T-helper 17 cell (primary cell): ENCODE data around the gene SPTBN1. TPM values are rescaled to one million over a fixed set of nuclear protein-coding genes. Genes with fewer than 3 reads are reported as not detected.

Source experiments
- ATAC-seq: fragments of 150-1000 bp; cut with Tn5 transposase; 2 replicates; pipeline ENCODE4 v1.10.0; 2021; ENCODE audit warnings: mild to moderate bottlenecking, moderate library complexity
- DNase-seq, 3 donors: peaks; one replicate each; pipeline versions ENCODE4 v3.0.0 to v3.0.0-alpha.2; 2020 to 2021
- H3K9me3 ChIP-seq: one replicate; pipeline ENCODE4 v1.7.0; 2013; ENCODE audit warnings: low read length, mild to moderate bottlenecking; ENCODE audit not compliant: control insufficient read depth, poor library complexity, severe bottlenecking
- H3K27ac Mint-ChIP-seq: one replicate; pipeline ENCODE4 v1.8.0; 2022; ENCODE audit warnings: mild to moderate bottlenecking, moderate library complexity, mixed read lengths
- H3K27me3 Mint-ChIP-seq: one replicate; pipeline ENCODE4 v1.8.0; 2022; ENCODE audit warnings: mixed read lengths
- H3K36me3 Mint-ChIP-seq: one replicate; pipeline ENCODE4 v1.8.0; 2022; ENCODE audit warnings: low read depth, mixed read lengths
- H3K4me1 Mint-ChIP-seq: one replicate; pipeline ENCODE4 v1.8.0; 2022; ENCODE audit warnings: mild to moderate bottlenecking, mixed read lengths
- H3K4me3 Mint-ChIP-seq: one replicate; pipeline ENCODE4 v1.8.0; 2022; ENCODE audit warnings: mild to moderate bottlenecking, moderate library complexity, mixed read lengths
- total RNA-seq, 4 donors: library from RNA in 2 of 4; stranded (reverse) in 2 of 4; gene quantifications; one replicate each; pipeline ENCODE4 v1.2.3 and lab custom pipeline; 2022 to 2026

The SPTBN1 gene
- total RNA-seq: 100 to 1,000 TPM; 187 to 195 TPM
- total RNA-seq (lab: John Stamatoyannopoulos, UW): 213 to 410 reads per million in 2 donors

GRCh38 chr2:54455563-54456361 is at the start of gene SPTBN1:
TSS of gene SPTBN1 (plus strand) at chr2:54456327. CDS start at chr2:54526419, 70,092 bp downstream.
- H3K4me1 Mint-ChIP-seq: peaks cover 9% of the 10 kb centered on the region
- peaks cover 2% of the 10 kb centered on the region for H3K36me3 Mint-ChIP-seq
- ATAC-seq: peak; percentile 42
- H3K27me3 Mint-ChIP-seq: peaks cover 43% of the 10 kb centered on the region
- no peak within 1 kb of the TSS for H3K27ac Mint-ChIP-seq
- peak within 1 kb of the TSS; percentile 91 for H3K4me3 Mint-ChIP-seq
- no peaks in the 10 kb centered on the region for H3K9me3 ChIP-seq
- DNase-seq: peak in 1 of 3 donors; percentile 12

GRCh38 chr2:54407693-54408092 is 48.4 kb upstream of the SPTBN1 start:
- no peak overlapping the region for H3K4me3 Mint-ChIP-seq
- H3K9me3 ChIP-seq: no peaks in the 10 kb centered on the region
- H3K4me1 Mint-ChIP-seq: peaks cover 13% of the 10 kb centered on the region
- no peak overlapping the region for H3K27ac Mint-ChIP-seq
- DNase-seq (no peak), ATAC-seq (no peak)
- H3K36me3 Mint-ChIP-seq: no peaks in the 10 kb centered on the region
- peaks cover 19% of the 10 kb centered on the region for H3K27me3 Mint-ChIP-seq

DNA sequence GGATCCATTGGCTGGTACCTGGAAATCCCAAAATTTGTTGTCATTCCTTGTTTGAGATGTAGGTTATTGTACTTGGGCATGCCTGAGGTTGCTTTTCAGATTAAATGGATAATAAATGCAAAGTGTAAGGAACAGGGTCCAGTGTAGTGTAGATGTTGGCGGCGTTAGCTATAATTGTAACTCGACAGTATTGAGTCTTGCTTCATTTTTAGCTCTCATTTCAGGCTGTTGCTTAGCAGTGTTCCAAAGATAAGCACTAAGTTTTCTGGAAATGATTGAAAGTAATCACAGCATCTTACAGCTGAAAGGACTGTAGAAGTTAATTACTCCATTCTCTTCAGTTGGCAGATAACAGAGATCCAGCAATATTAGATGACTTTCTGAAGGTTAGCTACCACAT is 47.8 kb upstream of the SPTBN1 start:
- H3K9me3 ChIP-seq: no peaks in the 10 kb centered on the region
- Mint-ChIP-seq H3K27ac (no peak overlapping the region), H3K27me3 (peaks cover 19% of the 10 kb centered on the region), H3K4me3 (no peak overlapping the region), H3K36me3 (no peaks in the 10 kb centered on the region), H3K4me1 (peaks cover 11% of the 10 kb centered on the region)
- ATAC-seq (no peak), DNase-seq (no peak)

- ATAC-seq (no peak), DNase-seq (no peak)
- H3K27me3 Mint-ChIP-seq: peaks cover 19% of the 10 kb centered on the region
- H3K27ac Mint-ChIP-seq: no peak overlapping the region
- H3K36me3 Mint-ChIP-seq: no peaks in the 10 kb centered on the region
- H3K4me3 Mint-ChIP-seq: no peak overlapping the region
- peaks cover 2% of the 10 kb centered on the region for H3K4me1 Mint-ChIP-seq
- H3K9me3 ChIP-seq: no peaks in the 10 kb centered on the region
Measured at GRCh38 chr2:54409752-54410151, 46.4 kb upstream of the SPTBN1 start.

GRCh38 chr2:54411801-54412354 is 44.2 kb upstream of the SPTBN1 start:
- H3K36me3 Mint-ChIP-seq: peaks cover 3% of the 10 kb centered on the region
- no peaks in the 10 kb centered on the region for H3K9me3 ChIP-seq
- no peak overlapping the region for H3K4me3 Mint-ChIP-seq
- peaks cover 36% of the 10 kb centered on the region for H3K27me3 Mint-ChIP-seq
- no peak for ATAC-seq
- H3K27ac Mint-ChIP-seq: no peak overlapping the region
- DNase-seq: no peak
- peaks cover 2% of the 10 kb centered on the region for H3K4me1 Mint-ChIP-seq

GRCh38 chr2:54416166-54416813 is 39.8 kb upstream of the SPTBN1 start:
- Mint-ChIP-seq H3K27ac (no peak overlapping the region), H3K4me1 (peaks cover 2% of the 10 kb centered on the region), H3K27me3 (peaks cover 26% of the 10 kb centered on the region), H3K36me3 (peaks cover 4% of the 10 kb centered on the region), H3K4me3 (no peak overlapping the region)
- DNase-seq: no peak
- ATAC-seq: no peak
- H3K9me3 ChIP-seq: no peaks in the 10 kb centered on the region

DNA sequence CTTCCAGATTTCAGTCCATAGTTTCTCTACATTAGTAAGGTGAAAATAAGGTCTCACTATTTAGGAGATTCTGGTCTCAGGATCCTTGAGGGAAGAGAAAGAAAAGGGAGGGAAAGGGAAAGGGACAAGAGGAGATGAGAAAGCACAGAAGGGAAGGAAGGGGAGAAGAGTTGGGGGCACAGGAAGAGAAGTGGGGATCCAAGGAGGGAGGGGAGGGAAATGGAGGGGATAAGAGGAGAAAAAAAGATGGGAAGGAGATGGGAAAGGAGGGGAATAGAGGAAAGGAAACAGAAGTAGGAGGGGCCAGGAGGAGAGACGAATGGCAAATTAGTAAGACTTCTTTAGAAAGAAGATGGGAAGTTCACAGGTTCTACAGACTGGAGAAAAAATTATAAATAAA is 39.2 kb upstream of the SPTBN1 start:
- Mint-ChIP-seq H3K4me3 (no peak overlapping the region), H3K4me1 (peaks cover 3% of the 10 kb centered on the region), H3K36me3 (peaks cover 4% of the 10 kb centered on the region), H3K27ac (no peak overlapping the region), H3K27me3 (peaks cover 19% of the 10 kb centered on the region)
- ATAC-seq (no peak), DNase-seq (no peak)
- H3K9me3 ChIP-seq: no peaks in the 10 kb centered on the region

DNA sequence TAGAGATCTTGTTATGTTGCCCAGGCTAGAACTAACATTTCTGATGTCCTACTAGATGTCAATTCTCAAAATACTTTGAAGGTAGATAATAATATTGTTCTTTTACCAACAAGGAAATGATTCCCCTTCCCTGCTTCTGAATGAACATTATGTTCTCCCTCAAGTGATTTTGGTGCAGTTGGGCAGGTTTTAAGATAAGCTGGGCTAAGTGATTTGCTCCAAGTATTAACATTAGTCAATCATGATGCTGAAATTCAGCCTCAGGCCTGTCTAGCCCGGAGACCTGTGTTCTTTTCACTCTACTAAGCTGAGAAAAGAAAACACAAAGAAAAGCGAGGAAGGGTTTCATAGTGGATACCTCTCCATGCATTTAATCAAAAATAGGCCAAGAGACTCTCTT is 38.5 kb upstream of the SPTBN1 start:
- Mint-ChIP-seq H3K27me3 (peaks cover 18% of the 10 kb centered on the region), H3K4me1 (peaks cover 5% of the 10 kb centered on the region), H3K27ac (no peak overlapping the region), H3K4me3 (no peak overlapping the region), H3K36me3 (peaks cover 4% of the 10 kb centered on the region)
- DNase-seq (no peak), ATAC-seq (no peak)
- H3K9me3 ChIP-seq: no peaks in the 10 kb centered on the region

GRCh38 chr2:54419388-54419787 is 36.7 kb upstream of the SPTBN1 start:
- H3K9me3 ChIP-seq: no peaks in the 10 kb centered on the region
- H3K27ac Mint-ChIP-seq: no peak overlapping the region
- H3K27me3 Mint-ChIP-seq: peaks cover 18% of the 10 kb centered on the region
- no peak overlapping the region for H3K4me3 Mint-ChIP-seq
- H3K36me3 Mint-ChIP-seq: peaks cover 4% of the 10 kb centered on the region
- DNase-seq: no peak
- ATAC-seq: no peak
- H3K4me1 Mint-ChIP-seq: peaks cover 5% of the 10 kb centered on the region

DNA sequence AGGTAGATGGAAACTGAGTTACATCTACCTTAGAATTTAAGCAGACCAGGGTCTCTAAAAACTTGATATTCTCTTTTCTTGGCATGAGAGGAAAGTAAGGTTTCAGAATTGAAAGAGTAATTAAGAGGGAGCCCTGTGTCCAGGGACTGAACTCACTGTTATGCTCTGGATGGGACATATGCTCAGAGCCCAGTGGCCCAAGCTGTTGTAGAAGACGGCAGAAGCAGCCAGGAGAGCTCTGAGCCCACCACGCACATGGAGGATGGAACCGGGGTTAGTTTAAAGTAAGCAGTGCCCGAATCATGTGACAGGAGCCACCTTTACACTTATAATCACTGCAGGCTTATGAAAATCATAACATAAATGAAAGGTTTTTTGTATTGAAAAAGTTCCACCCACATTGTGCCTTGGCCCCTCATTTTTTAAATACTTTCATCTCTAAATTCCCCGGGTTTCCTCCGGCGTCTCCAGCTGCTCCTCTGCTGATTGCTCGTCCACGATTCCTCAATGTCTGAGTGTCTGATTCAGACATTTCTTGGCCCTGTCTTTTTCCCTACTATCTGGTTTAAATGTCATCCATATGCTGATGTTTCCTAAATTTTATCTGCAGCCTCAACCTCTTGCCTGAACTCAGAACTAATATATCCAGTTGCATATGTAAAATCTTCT is 36.1 kb upstream of the SPTBN1 start:
- DNase-seq (no peak), ATAC-seq (no peak)
- H3K9me3 ChIP-seq: no peaks in the 10 kb centered on the region
- H3K27ac Mint-ChIP-seq: no peak overlapping the region
- H3K4me1 Mint-ChIP-seq: peaks cover 5% of the 10 kb centered on the region
- peaks cover 4% of the 10 kb centered on the region for H3K36me3 Mint-ChIP-seq
- H3K27me3 Mint-ChIP-seq: peaks cover 15% of the 10 kb centered on the region
- H3K4me3 Mint-ChIP-seq: no peak overlapping the region

DNA sequence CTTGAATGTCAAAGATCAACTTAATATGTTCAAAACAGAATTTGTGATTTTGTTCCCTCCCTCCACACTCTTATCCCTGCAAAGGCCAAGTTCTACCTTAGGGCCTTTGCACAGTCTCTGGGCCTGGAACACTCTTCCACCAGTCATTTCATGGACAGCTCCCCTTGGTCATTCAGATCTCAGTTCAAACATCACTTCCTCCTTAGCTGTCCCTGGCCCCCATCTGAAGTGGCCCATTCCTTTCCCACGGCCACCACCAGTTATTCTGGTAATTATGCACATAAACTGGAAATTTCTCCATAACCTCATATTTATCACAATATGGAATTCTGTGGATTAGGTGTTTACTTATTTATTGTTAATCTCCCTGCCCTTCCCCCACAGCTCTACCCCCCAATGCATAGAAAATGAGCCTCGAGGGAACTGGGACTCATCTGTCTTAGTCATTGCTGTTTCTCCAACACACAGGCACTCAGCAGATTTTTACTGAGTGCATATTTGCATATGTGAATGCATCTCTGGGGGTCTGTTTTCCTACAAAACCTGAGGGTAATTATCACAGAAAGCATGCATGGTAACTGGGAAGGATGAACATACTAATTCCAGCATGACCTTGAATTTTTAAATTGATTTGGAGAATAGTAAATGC is 35.5 kb upstream of the SPTBN1 start:
- DNase-seq: no peak
- ATAC-seq: no peak
- Mint-ChIP-seq H3K27me3 (peaks cover 11% of the 10 kb centered on the region), H3K4me1 (peaks cover 5% of the 10 kb centered on the region), H3K36me3 (peaks cover 2% of the 10 kb centered on the region), H3K4me3 (no peak overlapping the region), H3K27ac (no peak overlapping the region)
- no peaks in the 10 kb centered on the region for H3K9me3 ChIP-seq

- peaks cover 2% of the 10 kb centered on the region for H3K36me3 Mint-ChIP-seq
- ATAC-seq: peak; percentile 42
- no peaks in the 10 kb centered on the region for H3K9me3 ChIP-seq
- H3K27ac Mint-ChIP-seq: no peak overlapping the region
- H3K4me1 Mint-ChIP-seq: peaks cover 5% of the 10 kb centered on the region
- no peaks in the 10 kb centered on the region for H3K27me3 Mint-ChIP-seq
- no peak for DNase-seq
- peak overlapping the region; percentile 73 for H3K4me3 Mint-ChIP-seq
Measured at GRCh38 chr2:54422072-54422581, 34.0 kb upstream of the SPTBN1 start.
